Esophagus mucosa (tissue), 1 donor: ENCODE results near the gene ARMC9. TPM values are rescaled to one million over a fixed set of nuclear protein-coding genes. Genes with fewer than 3 reads are reported as not detected.
A peak's percentile ranks its signal among the peaks of the same experiment; 100 is the strongest.
"Not testable (repeated sequence)": the region's sequence is repeated elsewhere in the genome, so short reads cannot be mapped to it uniquely, and the experiment has no call there.

ENCODE experiments used
- ATAC-seq: fragments of 200-7000 bp; cut with Tn5 transposase; one replicate; pipeline ENCODE4 v1.9.1; 2020
- total RNA-seq: library from RNA; stranded (reverse); gene quantifications from one replicate; pipeline ENCODE4 v1.2.4, GENCODE V29; 2023
- donor health status: DM: yes; HTN: yes; CAD: no.

The ARMC9 gene
- total RNA-seq, 1 donor from 2014 or later = 1.2 TPM

DNA sequence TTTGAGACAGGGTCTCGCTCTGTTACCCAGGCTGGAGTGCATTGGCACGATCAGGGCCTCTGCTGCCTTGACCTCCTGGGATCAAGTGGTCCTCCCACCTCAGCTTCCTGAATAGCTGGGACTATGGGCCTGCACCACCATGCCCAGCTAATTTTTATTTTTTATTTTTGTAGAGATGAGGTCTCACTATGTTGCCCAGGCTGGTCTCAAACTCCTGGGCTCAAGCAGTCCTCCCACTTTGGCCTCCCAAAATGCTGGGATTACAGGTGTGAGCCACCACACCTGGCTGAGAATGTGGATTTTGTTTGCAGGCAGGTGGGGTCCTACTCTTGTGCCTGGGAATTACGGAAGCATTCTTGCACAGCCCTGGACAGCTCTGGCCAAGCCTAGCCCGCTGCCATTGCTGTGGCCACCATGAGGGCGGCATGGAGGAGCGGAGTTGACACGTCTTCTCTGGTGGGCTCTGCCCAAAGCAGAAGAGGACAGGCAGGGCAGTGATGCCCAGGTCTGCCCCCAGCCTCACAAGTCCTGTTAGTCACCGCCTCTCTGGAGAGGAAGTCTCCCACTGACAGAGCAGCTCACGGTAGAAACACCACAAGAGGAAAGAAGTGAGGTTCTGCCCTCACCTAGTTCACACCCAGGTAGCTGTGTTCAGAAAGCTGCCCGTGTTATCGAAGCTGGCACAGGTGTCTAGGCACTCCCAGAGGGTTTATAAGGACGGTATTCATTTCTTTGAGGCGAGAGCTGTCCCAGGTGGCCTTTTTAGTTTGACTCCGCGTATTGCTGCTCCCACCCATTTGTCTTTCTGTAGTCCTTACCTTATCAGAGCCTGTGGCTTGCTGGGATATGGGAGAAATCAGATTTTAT lies 46.2 kb downstream of the ARMC9 start:
- no peak for ATAC-seq

DNA sequence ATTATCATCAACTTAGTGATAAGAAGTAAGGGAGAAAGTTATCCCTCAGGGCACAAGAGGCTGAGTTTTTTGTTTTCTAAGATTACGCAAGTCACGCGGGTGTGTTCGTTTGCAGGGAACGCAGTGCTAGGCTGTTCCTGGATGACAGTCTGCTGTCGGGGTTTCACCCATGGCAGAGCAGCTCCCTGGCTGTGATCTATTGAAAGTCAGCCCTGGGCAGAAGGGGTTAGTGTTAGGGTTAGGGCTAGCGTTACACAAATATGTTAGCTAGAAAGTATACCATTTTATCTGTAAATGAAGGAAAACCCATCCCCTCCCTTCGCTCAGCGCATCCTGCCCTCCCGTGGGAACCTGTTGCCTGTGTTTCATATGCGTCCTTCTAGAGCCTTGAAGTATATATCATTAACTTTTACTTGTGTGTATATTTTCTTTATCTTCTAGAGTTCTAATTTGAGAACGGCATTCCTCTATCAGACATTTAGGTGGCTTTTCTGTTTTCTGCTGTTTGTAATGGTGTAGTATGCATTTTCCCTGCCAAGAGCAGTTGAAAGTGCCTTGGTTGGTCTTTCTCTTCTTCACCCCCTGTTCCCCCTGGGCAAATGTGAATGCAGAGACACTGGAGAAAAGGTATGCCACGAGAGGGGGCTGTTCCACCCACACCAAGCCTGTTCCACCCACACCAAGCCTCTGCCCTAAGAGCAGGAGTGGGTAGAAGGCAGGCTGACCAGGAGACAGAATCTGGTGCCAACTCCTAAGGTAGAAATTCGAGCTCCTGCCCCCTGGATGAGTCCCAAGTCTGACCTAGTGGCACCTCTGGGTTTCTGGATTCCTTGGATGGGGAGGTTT lies 47.0 kb downstream of the ARMC9 start:
- ATAC-seq = no peak

DNA sequence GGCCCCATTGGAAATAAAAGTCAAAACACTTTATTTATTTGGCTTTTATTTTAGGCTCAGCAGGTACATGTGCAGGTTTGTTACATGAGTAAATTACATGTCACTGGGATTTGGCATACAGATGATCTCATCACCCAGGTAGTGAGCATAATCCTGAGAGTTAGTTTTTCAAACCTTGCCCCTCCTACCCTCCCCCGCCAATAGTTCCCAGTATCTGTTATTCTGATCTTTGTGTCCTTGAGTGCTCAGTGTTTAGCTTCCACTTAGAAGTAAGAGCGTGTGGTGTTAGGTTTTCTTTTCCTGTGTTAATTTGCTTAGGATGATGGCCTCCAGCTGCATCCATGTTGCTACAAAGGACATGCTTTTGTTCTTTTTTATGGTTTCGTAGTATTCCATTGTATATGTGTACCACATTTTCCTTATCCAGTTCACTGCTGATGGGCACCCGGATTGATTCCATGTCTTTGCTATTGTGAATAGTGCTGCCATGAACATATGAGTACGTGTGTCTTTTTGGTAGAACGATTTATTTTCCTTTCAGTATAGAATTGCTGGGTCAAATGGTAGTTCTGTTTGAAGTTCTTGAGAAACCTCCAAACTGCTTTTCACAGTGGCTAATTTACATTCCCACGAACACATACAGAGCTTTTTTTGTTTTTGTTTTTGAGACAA lies 47.9 kb downstream of the ARMC9 start:
- no peak for ATAC-seq

DNA sequence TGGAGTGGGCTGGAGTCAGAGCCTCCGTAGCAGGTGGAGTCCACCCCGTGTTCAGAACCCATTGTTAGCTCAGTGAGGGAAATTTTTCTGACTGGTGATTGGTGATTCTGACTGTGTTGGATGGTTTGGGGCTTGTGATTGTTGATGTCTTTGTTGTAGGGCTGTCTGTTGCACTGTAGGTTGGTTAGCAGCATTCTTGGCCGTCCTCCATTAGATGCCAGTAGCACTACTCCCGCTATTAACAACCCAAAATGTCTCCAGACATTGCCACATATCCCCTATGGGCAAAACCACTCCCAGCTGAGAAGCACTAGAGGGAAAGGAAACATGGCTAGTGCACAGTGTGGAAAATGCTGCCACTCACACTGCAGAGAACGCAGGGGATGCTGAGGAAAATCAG lies 51.7 kb downstream of the ARMC9 start:
- ATAC-seq = no peak

DNA sequence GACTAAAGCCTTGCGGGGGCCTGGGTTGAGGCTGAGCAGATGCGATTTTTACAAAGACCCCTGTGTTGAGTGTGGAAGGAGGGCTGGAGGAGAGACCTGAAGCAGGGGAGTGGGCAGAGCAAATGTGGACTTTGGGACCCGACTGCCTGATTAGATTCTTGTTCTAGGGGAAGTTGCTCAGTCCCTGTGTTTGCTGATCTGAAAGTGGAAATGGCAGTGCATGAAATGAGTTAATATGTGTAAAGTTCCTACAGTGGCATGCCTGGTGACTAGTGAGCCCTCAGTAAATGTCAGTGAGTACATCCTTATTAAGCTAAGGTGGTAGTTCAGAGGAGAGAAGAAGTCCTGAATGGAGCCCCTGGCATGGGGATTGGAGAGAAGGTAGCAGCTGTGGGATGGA lies 52.3 kb downstream of the ARMC9 start:
- no peak for ATAC-seq

DNA sequence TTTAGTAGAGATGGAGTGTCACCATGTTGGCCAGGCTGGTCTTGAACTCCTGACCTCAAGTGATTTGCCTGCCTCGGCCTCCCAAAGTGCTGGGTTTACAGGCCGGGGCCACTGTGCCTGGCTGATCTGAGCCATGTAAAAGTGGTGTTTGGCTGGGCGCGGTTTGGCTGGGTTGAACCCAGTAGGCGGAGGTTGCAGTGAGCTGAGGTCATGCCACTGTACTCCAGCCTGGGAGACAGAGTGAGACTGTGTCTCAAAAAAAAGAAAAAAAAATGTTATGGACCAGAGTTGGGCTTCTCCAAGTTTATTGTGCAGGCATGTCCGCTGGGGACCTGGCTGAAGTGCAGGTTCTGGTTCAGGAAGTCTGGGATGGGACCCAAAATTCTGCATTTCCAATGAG lies 54.9 kb downstream of the ARMC9 start:
- not testable (repeated sequence) for ATAC-seq

DNA sequence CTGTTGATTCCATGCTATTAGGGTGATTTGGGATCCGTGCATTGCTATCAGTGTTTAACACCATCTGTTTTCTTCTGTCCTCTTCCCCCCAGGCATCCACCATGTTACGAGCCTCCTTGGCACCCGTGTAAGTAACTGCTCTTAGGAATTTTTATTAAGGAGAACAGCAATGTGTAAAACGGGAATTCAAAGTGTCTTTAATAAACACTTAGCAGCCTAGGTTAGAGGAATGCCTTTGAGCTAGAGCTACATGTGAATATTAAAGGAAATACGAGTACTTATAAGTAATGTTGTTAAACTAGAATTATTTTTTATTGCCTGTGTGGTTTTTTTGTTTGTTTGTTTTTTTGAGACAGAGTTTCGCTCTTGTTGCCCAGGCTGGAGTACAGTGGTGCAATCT lies 58.1 kb downstream of the ARMC9 start:
- no peak for ATAC-seq

DNA sequence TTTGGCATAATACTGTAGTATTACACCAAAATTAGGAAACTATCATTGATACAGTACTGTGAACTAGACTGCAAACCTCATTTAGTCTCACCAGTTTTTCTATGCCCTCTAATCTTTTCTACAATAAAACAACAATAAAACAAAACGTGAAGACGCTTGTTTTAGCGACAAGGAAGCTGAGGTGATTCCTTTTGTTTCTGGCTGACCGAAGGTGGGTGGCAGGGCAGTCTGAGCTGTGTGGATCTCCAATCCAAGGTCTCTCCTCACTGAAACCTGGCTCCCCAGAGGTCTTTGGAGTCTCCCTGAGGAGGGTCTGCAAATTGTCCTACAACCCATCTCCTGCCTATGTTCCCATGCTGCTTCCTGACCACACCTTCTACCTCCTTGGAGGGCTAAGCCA lies 59.3 kb downstream of the ARMC9 start:
- no peak for ATAC-seq

DNA sequence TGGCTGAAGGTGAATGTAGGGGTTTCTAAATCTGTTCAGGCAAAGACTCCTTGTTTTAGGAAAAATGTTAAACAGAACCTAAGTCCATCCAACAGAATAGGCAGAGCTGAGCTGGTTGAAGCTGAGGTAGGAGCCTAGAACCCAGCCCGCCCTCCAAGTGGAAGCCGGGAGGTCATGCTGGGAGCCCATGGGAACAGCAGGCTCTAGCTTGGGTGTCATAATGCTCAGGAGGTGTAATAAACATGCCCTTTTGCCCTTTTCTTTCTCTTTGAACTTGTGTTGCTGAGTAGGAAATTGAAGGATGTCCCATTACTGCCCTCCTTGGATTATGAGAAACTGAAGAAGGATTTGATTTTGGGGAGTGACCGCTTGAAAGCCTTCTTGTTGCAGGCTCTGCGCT lies 60.3 kb downstream of the ARMC9 start:
- no peak for ATAC-seq

DNA sequence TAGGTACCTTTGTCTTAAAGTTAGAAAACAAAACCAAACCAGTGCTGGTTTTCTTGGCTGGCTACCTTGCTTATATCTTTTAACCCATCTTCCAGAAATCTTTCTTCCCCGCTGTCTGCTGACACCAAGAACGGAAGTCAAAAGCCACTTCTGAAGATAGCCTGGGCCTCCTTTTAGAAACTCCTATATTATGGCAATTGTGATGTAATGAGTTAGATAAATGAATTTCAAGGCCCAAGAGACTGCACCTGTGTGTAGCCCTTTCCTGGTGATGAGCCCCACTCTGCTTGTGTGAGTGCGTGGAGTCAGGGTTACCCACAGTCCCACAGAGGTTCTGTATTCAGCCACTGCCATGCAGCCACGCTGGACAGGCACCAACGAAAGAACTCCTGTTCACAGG lies 60.7 kb downstream of the ARMC9 start:
- no peak for ATAC-seq

DNA sequence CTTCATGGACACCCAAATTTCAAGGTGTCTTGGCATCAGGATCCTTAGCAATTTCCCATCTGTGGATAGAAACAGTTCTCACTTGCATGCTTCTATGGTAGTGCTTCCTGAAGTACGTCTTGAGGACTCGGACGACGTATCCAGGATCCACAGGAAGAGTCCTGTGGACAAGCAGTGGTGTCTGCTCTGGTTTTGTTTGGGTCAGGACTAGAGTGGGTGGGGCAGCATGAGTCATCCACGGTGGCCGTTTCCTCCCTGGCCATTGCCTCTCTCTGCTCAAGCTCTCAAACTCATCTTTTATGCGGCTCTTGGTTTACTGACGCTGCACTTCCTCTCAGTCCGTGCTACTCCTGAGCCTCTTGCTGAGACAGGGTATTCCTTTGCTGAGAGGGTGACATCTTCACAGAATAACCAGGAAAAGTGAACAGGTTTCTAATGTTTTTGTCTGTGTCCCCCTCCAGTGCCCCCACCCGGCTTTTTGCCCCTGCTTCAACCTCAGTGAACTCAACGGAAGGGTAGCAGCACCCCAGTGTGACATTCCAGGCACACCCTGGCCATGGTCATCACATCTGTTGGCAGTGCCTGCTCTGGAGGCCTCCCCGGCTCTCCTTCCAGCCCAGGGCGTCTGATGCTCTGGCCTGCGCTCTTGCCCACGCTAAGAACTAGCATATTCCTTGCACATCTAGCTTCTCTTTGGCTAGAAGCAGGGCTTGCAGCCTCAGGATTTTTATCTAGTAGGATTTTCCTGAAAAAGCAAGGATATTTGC lies 62.2 kb downstream of the ARMC9 start:
- ATAC-seq = no peak

DNA sequence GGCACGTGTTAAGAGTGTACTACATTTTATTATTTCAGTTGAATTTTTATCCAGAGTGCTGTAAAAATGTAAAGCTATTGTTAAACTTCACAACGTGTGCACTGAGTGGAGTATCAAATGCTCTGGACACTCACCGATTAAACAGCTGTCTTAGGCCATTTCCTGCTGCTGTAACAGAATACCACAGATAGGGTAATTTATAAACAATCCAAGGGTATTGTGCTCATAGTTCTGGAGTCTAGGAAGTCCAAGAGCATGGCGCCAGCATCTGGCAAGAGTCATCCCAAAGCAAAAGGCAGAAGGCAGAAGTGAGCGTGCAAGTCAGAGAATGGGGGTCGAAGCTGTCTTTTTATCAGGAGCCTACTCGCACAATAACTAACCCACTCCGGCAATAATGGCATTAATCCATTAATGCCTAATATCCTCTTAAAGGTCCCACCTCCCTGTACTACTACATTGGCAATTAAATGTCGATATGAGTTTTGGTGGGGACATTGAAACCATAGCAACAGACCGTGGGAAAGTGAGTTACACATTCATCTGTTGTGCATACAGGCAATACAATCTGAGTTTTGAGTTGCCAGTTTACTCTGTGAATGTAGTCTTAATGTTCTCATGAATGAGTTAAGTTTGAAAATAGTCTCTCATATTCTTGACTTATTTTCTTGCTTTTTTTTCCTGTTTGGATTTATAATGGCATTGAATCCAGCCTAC lies 64.8 kb downstream of the ARMC9 start:
- ATAC-seq = no peak

DNA sequence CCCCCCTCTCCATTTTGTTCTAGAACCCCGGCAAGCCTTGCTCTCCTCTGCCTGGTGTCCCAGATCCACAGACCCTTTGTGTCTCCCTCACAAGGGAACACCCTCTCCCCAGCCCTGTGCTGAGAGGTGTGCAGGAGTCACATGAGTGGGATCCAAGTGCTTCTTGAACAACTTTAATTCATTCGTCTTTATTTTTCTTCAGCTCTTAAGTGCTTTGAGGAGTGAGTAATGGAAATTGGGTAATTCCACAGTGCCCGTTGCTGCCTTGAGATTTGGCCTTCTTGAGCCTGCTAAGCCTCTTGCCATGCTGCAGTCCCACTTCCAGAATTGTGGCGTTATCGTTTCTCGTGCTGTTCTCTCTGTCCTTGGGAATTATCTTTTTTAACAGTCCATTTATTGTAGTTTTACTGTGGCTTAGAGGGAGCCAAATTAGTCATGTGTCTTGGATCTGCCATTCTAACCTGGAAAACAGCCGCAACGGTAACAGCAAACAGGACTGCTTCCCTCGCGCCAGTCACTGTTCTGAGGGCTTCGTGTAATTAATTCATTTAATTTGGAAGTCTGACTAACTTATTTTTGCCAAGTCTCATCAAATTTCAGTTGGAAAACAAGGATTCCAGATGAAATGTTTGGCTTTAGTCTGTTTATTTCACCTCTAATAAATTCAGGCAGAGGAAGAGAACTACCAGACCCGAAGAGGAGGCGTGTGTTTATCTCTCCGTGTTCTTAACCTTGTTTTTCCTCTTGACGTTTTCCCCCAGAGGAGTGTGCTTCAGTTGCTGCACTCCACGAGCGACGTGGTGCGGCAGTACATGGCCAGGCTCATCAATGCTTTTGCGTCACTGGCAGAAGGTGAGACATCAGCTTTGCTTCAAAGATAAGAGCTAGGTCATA lies 72.0 kb downstream of the ARMC9 start:
- ATAC-seq = no peak

DNA sequence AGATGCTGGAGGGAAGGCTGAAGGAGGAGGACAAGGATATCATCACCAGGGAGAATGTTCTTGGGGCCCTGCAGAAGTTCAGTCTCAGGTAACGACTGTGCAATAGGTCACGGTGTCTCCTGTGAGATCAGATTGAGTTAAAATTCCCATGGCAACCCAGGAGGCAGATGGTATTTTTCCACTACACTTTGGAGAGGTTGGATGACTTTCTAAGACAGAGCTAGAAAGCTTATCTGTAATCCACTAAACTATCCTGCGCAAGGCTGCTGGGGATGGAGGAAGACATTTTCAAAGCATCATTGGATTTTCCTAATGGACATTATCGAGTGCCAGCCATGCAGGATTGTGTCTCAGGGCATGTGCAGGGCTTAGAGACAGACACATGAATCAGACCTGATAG lies 74.6 kb downstream of the ARMC9 start:
- no peak for ATAC-seq

DNA sequence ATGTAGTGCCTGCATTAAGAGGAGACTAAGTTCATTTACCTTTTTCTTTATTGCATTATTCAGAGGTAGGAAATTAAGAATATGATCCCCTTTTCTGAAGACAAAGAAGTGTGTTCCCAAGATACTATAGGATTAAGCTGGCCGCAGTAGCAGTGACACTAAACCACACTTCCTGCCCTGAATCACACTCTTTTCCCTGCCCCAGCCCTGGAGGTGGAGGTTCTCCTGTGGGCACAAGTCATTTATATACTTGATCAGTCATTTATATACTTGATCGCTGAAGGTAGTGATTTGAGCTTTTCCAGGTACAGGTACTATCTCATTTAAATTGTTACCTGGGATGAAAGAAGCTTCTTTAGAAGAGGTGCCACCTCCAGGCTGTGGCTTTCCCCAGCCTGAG lies 78.6 kb downstream of the ARMC9 start:
- ATAC-seq = no peak

DNA sequence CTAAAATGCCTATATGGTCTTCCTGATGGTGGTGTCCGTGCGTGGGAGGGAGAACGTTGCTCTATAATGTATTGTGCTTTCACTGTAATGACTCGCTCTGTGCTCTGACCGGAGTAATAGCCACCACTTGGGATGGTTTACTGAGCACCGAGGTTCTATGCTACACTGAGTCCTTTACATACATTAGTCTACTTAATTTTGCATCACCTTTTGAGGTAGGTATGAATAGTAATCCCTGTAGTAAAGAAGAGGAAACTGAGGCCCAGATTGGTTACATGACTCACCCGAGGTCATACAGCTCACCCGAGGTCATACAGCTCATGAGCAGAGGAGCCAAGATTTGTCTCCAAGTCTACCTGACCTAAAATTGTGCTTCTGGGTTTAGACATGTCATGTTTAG lies 79.5 kb downstream of the ARMC9 start:
- no peak for ATAC-seq

DNA sequence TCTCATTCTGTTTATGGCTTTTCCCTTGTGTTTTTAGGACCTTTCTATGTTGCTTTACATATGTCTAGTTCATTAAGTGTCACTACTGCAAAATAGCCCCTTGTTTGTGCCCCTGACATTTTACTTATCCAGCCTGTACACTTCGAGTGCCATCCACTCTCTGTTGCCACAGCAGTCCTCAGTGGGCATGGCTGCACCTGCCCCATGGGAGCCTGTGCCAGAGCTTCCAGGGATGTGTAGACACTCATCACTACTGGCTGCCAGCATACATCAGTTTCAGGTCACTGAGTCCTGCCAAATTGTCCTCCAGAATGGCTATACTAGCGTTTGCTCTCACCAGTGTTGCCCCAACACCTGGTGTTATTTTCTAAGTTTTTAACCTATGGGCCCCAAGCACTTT lies 80.4 kb downstream of the ARMC9 start:
- no peak for ATAC-seq

DNA sequence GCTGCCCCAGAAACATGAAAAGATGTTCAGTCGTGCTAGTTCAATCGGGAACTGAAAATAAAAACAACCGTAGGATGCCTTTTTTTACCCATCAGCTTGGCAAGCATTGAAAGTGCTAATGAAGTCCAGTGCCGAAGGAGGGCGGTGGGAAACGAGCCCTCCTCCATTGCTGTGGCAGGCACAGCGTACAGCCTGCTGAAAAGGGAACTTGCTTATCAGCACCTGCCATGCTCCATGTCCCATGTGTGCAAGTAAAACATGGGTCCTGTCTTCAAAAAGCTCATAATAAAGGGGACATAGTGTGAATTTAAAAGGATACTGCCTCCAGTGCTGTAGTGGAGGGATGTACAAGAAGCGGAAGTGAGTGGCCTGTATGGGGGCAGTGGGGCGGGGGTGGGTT lies 82.4 kb downstream of the ARMC9 start:
- ATAC-seq = no peak

DNA sequence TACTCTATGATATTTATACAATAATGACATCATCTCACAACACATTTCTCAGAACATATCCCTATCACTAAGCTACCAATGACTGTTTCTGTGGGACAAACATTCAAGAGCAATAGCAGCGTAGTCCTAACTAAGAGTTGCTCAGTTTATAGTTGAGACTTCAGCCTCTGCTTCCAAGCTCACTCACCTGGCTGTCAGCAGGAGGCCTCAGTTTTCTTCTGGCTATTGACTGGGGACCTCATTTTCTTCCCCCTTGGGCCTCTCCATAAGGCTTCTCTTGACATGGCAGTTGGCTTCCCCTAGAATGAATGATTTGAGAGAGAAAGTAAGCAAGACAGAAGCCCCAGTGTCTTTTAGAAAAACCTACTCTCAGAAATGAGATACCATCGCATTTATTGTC lies 85.9 kb downstream of the ARMC9 start:
- ATAC-seq = no peak

DNA sequence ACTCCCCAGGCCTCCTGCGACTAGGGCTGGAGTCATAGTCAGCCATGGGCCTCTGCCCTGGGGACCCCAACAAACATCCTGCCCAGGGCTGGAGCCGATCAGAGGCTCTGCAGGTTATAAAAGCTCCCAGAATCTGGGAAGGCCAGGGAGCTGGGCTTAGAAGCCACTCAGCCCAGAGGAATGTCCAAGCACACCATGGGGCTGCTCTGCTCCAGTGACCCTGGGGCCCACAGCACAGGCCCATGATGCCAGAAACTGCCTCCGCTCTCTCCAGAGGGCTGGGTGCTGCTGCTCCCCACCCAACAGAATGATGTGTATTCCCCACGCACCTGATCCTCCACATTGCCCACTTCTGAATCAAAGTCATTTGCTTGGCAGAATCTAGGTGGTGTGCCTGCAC lies 88.5 kb downstream of the ARMC9 start:
- no peak for ATAC-seq

DNA sequence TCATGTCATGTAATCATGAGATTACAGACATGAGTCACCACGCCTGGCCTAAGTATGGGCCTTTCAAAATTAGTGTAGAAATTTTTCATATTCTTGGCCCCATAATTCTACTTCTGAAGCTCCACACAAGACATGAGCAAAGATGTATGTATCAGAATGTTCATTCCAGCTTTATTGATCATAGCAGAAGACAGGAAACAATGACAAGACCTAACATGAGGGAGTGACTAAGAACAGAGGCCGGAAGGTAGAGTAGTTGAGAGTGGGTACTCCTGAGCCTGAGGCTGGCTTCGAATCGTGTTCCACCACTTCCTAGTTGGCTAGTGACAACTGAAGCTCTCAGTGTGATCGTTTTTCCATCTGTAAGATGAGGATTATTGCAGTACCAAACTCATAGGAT lies 89.3 kb downstream of the ARMC9 start:
- peak; percentile 62 for ATAC-seq
